Thyroid gland (tissue), 4 donors: Measurements from ENCODE around the gene MATN4. TPM values are rescaled to one million over a fixed set of nuclear protein-coding genes. Genes with fewer than 3 reads are reported as not detected.

Experiments used
- DNase-seq, 2 donors: peaks; one replicate each; pipeline ENCODE4 v3.0.0-alpha.2; 2019
- H3K27ac ChIP-seq, 3 donors: fragments of 200-600 bp; sonication (generic); 1 replicate in 2 of 3; 2 replicates in 1 of 3; pipeline ENCODE4 v1.5.1; 2016 to 2019; ENCODE audit warnings: mild to moderate bottlenecking in 1 of 3, moderate library complexity in 1 of 3
- H3K27me3 ChIP-seq: fragments of 200-600 bp; sonication (generic); one replicate; pipeline ENCODE4 v1.5.1; 2019
- H3K36me3 ChIP-seq, 2 donors: fragments of 200-600 bp; sonication (generic); one replicate each; pipeline ENCODE4 v1.5.1; 2016 to 2019
- H3K4me1 ChIP-seq, 2 donors: fragments of 200-600 bp; sonication (generic); one replicate each; pipeline ENCODE4 v1.5.1; 2017 to 2019
- H3K4me3 ChIP-seq, 3 donors: fragments of 200-600 bp; sonication (generic); replicated peaks in 1 of 3; 1 replicate in 2 of 3; 2 replicates in 1 of 3; pipeline ENCODE4 v1.5.1; 2016; ENCODE audit warnings: mild to moderate bottlenecking in 1 of 3
- H3K9me3 ChIP-seq: fragments of 200-600 bp; sonication (generic); one replicate; pipeline ENCODE4 v1.5.1; 2017
- CTCF ChIP-seq, 6 experiments: fragments of 200-600 bp in 3 of 6; fragments of 450-650 bp in 3 of 6; sonication (generic) in 3 of 6; IDR thresholded peaks; one replicate each; pipeline ENCODE4 v1.5.1; 2016 to 2019; ENCODE audit warnings: antibody characterized with exemption in 6 of 6, mild to moderate bottlenecking in 2 of 6, inconsistent platforms in 1 of 6, moderate library complexity in 1 of 6
- POLR2A ChIP-seq, 2 donors: fragments of 450-650 bp; IDR thresholded peaks; one replicate each; pipeline ENCODE4 v1.6.1; 2017; ENCODE audit warnings: antibody characterized with exemption in 2 of 2, mild to moderate bottlenecking in 2 of 2, moderate library complexity in 1 of 2
- WGBS, 2 donors: methylation state at CpG; one replicate each; pipeline ENCODE4 v1.1.5; 2017; 5-methylcytosine and 5-hydroxymethylcytosine counted together
- intact Hi-C: fragments of 100-400 bp; cut with DNase I; formaldehyde crosslinking; loops from one replicate; pipeline ENCODE4 v1.15.1; 2023
- total RNA-seq, 4 donors: library from RNA; depleted of rRNA; stranded (reverse); fragments of >200 nt; gene quantifications; one replicate each; pipeline ENCODE4 v1.2.3, GENCODE V29; 2016

Gene MATN4
- total RNA-seq, 4 donors from 2014 or later: 1.2 TPM; not detected in 3

DNA sequence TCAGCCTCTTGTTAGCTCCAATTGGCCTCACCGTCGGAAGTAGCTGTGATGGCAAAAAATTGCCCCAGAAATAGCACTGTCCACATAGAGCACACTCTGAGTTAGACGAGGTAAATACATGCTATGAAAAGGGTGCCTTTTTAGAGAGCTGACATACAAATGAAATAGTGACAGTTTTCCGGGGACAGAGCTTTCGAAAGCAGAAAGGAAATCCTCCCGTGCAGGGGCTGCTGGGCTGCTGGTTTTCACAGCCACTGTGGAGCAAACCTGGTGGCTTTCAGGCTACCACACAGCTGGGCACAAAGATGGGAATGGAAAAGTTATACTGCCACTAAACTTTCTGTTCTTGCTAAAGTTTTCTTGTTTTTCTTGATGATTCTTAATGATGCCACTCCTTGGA, 62.0 kb downstream of the MATN4 start:
- no peak overlapping the region for H3K4me3 ChIP-seq
- no peak overlapping the region for H3K27ac ChIP-seq
- DNase-seq: no peak
- 48 to 55% methylated on average over 6 of the region's 6 CpGs for WGBS, 2 donors
- H3K36me3 ChIP-seq: no peaks in the 10 kb centered on the region
- no peaks in the 10 kb centered on the region for H3K9me3 ChIP-seq
- no peaks in the 10 kb centered on the region for H3K27me3 ChIP-seq
- H3K4me1 ChIP-seq: no peaks in the 10 kb centered on the region
- TF ChIP-seq CTCF (IDR thresholded peaks at IDR 0.05) (no peak), POLR2A (IDR thresholded peaks at IDR 0.05) (no peak)
- intact Hi-C loops: no loop called here

Other genes with a start within 250 kb of the MATN4 start
- under 1 TPM in 2 of 4 donors, not detected in 2; 0.20 to 0.78 TPM for gene KCNS1, start 207.2 kb downstream of the MATN4 start, total RNA-seq
- gene WFDC5, start 193.1 kb downstream of the MATN4 start, total RNA-seq: not detected
- gene WFDC12, start 183.8 kb downstream of the MATN4 start, total RNA-seq: not detected
- gene PI3, start 133.4 kb downstream of the MATN4 start, total RNA-seq: not detected
- not detected for gene SEMG1, start 101.3 kb downstream of the MATN4 start, total RNA-seq
- not detected for gene SEMG2, start 86.9 kb downstream of the MATN4 start, total RNA-seq
- 10 to 100 TPM in 3 of 4 donors, 1 to 10 TPM in 1; 3.0 to 52.4 (median 39.6) TPM for gene SLPI, start 53.7 kb downstream of the MATN4 start, total RNA-seq
- gene RBPJL, start 1.5 kb downstream of the MATN4 start, total RNA-seq: not detected
- gene SDC4, start 40.1 kb upstream of the MATN4 start, total RNA-seq: 100 to 1,000 TPM in 1 of 4 donors, 10 to 100 TPM in 3; 35.5 to 101 (median 63.3) TPM
- gene SYS1, start 54.9 kb upstream of the MATN4 start, total RNA-seq: 10 to 100 TPM; 52.7 to 86.1 (median 76.6) TPM
- not detected for gene TP53TG5, start 70.0 kb upstream of the MATN4 start, total RNA-seq
- 10 to 100 TPM; 12.1 to 47.4 (median 20.9) TPM for gene DBNDD2, start 100.0 kb upstream of the MATN4 start, total RNA-seq
- 100 to 1,000 TPM in 3 of 4 donors, 10 to 100 TPM in 1; 85.0 to 122 (median 114) TPM for gene PIGT, start 107.8 kb upstream of the MATN4 start, total RNA-seq
- 100 to 1,000 TPM; 109 to 163 (median 131) TPM for gene WFDC2, start 161.5 kb upstream of the MATN4 start, total RNA-seq
- not detected for gene SPINT3, start 207.3 kb upstream of the MATN4 start, total RNA-seq
- gene WFDC6, start 231.2 kb upstream of the MATN4 start, total RNA-seq: not detected
- 1 to 10 TPM in 3 of 4 donors, under 1 TPM in 1; 0.45 to 4.2 (median 1.7) TPM for gene EPPIN, start 239.1 kb upstream of the MATN4 start, total RNA-seq